Osteocyte (in vitro differentiated cells): ENCODE results near the gene LHX3. TPM values are rescaled to one million over a fixed set of nuclear protein-coding genes. Genes with fewer than 3 reads are reported as not detected.

Experiments
- DNase-seq: peaks from one replicate; pipeline ENCODE4 v3.0.0; 2021; ENCODE audit warnings: mixed read lengths; ENCODE audit not compliant: unreplicated experiment; ENCODE audit errors: extremely low spot score
- H3K27ac Mint-ChIP-seq: one replicate; pipeline ENCODE4 v1.8.0; 2021; ENCODE audit warnings: mild to moderate bottlenecking, mixed read lengths; ENCODE audit not compliant: unreplicated experiment
- H3K27me3 Mint-ChIP-seq: one replicate; pipeline ENCODE4 v1.8.0; 2021; ENCODE audit warnings: mixed read lengths; ENCODE audit not compliant: unreplicated experiment
- H3K36me3 Mint-ChIP-seq: one replicate; pipeline ENCODE4 v1.8.0; 2021; ENCODE audit warnings: mixed read lengths; ENCODE audit not compliant: unreplicated experiment
- H3K4me1 Mint-ChIP-seq: one replicate; pipeline ENCODE4 v1.8.0; 2021; ENCODE audit warnings: mixed read lengths; ENCODE audit not compliant: unreplicated experiment
- H3K4me3 Mint-ChIP-seq: one replicate; pipeline ENCODE4 v1.8.0; 2021; ENCODE audit warnings: mild to moderate bottlenecking, moderate library complexity, mixed read lengths; ENCODE audit not compliant: unreplicated experiment
- H3K9me3 Mint-ChIP-seq: one replicate; pipeline ENCODE4 v1.8.0; 2021; ENCODE audit warnings: mixed read lengths; ENCODE audit not compliant: unreplicated experiment
- total RNA-seq: library from RNA; stranded (reverse); gene quantifications from 2 replicates; pipeline ENCODE4 v1.2.1, GENCODE V29; 2021
- TF ChIP-seq, protein P1 (sequence below): fragments of 200-600 bp; sonication (generic); IDR thresholded peaks from 2 replicates; pipeline ENCODE4 v1.5.0; 2021; ENCODE audit warnings: antibody characterized with exemption, mild to moderate bottlenecking, moderate library complexity

Gene LHX3
- total RNA-seq, 1 donor from 2014 or later, result not detected

DNA sequence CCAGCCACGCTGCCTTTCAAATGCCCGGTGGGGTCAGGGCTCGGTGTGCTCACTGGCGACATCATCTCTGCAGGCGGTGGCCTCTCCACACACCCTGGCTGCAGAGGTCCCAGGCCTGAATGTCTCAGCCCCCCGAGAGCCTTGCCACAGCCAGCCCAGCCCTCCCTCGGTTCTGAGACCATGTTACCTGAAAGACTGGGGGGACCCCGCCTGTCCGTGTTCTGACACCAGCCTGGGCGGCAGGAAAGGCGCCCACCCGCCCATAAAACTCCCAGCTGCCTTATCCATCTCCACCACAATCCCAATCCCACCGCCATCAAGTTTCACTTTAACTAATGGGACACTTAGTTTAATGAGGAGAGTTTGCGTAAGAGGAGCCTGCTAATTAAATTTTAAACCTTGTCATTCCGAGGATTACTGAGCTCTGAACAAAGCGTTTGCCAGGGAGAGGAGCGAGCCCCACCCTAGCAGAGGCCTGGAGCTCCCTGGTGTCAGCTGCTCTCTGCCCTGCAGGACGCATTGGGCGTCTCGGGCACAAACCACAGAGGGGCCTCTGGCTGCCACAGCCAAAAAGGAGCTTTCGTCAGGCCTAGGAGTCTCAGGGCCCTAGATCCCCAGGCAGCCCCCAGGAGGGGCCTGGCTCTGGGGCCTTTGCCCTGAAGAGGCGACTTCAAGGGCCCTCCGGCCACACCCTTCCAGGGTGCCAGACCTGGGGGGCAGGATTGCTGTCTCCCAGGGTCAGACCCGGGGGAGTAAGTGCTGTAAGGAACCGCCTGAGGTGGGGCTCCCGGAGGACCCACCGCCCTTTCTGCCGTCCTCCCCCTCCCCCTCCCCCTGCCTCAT lies 15.3 kb downstream of the LHX3 start:
- no peaks in the 10 kb centered on the region for H3K36me3 Mint-ChIP-seq
- no peaks in the 10 kb centered on the region for H3K9me3 Mint-ChIP-seq
- peaks cover 29% of the 10 kb centered on the region for H3K27me3 Mint-ChIP-seq
- no peaks in the 10 kb centered on the region for H3K4me1 Mint-ChIP-seq
- TF ChIP-seq, protein P1, sequence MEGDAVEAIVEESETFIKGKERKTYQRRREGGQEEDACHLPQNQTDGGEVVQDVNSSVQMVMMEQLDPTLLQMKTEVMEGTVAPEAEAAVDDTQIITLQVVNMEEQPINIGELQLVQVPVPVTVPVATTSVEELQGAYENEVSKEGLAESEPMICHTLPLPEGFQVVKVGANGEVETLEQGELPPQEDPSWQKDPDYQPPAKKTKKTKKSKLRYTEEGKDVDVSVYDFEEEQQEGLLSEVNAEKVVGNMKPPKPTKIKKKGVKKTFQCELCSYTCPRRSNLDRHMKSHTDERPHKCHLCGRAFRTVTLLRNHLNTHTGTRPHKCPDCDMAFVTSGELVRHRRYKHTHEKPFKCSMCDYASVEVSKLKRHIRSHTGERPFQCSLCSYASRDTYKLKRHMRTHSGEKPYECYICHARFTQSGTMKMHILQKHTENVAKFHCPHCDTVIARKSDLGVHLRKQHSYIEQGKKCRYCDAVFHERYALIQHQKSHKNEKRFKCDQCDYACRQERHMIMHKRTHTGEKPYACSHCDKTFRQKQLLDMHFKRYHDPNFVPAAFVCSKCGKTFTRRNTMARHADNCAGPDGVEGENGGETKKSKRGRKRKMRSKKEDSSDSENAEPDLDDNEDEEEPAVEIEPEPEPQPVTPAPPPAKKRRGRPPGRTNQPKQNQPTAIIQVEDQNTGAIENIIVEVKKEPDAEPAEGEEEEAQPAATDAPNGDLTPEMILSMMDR, result no peak
- DNase-seq, result no peak
- no peak overlapping the region for H3K27ac Mint-ChIP-seq
- no peak overlapping the region for H3K4me3 Mint-ChIP-seq

DNA sequence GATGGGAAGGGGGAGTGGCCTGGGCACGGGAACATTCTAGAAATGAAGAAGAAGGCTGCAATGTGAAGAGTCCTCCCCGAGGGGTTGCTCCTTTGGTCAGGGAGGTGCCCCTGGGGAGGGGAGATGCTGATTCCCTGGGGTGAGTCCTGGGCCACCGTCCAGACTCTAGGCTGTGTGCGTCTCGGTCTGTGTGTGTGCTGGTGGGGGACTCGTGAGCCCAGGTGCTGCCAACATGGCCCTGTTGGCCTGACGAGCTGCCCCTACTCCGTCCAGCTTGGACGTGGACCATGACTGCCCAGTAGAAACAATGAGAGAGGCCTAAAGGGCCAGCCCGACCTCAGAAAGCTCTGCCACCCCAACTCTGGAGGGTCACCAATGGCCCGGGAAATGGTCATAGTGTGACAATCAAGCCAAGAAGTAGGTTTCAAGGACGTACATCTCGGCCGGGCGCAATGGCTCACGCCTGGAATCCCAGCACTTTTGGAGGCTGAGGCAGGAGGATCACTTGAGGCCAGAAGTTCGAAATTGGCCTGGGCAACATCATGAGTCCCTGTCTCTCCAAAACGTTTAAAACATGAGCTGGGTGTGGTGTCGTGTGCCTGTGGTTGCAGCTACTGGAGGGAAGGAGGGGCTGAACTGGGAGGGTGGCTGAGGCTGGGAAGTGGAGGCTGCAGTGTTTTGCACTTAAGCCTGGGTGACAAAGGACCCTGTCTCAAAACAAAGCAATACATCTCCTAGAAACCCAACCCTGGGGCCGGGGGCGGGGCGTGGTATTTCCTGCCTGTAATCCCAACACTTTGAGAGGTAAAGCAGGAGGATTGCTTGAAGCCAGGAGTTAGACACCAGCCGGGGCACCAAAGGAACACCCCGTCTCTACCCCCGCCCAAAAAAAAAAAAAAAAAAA lies 17.0 kb downstream of the LHX3 start:
- H3K4me1 Mint-ChIP-seq, result no peaks in the 10 kb centered on the region
- DNase-seq, result no peak
- H3K4me3 Mint-ChIP-seq, result no peak overlapping the region
- no peaks in the 10 kb centered on the region for H3K36me3 Mint-ChIP-seq
- no peaks in the 10 kb centered on the region for H3K9me3 Mint-ChIP-seq
- H3K27ac Mint-ChIP-seq, result no peak overlapping the region
- H3K27me3 Mint-ChIP-seq, result peaks cover 33% of the 10 kb centered on the region
- TF ChIP-seq, protein P1, result no peak

DNA sequence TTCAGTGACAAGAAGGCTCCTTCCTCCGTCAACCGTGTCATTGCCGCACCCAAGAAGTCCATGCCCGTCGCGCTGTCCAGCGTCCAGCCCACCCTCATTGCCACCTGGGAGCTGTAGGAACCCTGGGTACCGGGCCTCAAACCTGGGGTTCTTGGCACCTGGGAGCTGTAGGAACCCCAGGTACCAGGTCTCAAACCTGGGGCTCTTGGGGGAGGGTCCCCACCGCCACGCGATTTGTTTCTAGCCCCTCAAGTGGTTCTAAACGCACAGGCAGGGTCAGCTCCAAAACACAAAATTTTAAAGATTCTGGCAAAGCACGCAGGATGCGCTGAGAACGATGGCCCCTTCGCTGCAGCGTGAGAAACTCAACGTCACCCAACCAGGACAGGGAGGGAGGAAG lies 17.7 kb downstream of the LHX3 start:
- TF ChIP-seq, protein P1, result no peak
- Mint-ChIP-seq H3K27me3 (peaks cover 37% of the 10 kb centered on the region), H3K36me3 (no peaks in the 10 kb centered on the region), H3K4me3 (no peak overlapping the region), H3K27ac (no peak overlapping the region), H3K9me3 (no peaks in the 10 kb centered on the region), H3K4me1 (no peaks in the 10 kb centered on the region)
- DNase-seq, result no peak

DNA sequence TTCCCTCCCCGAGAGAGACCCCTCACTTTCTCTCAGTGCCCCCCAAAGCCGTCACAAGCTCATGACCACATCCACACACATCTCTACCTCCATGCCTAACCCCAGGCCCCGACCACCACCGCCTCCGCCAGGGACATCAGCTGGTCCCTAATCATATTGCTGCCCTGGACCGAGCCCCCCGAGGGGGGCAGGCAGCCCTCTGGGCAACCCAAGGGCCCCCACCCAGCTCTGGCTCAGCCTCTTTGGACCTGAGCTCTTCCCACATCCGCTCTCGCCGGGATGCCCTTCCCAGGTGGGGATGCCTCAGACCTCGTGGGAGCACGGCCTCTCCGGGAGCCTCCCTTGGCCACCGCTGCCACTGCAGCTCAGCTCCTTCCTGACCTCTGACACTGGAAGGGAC lies 18.5 kb downstream of the LHX3 start:
- TF ChIP-seq, protein P1, result no peak
- H3K27ac Mint-ChIP-seq, result no peak overlapping the region
- peaks cover 32% of the 10 kb centered on the region for H3K27me3 Mint-ChIP-seq
- no peak for DNase-seq
- no peaks in the 10 kb centered on the region for H3K9me3 Mint-ChIP-seq
- H3K4me1 Mint-ChIP-seq, result no peaks in the 10 kb centered on the region
- H3K4me3 Mint-ChIP-seq, result no peak overlapping the region
- H3K36me3 Mint-ChIP-seq, result no peaks in the 10 kb centered on the region
